Mesenchymal stem cell (in vitro differentiated cells and primary cell): ENCODE data around the gene BABAM2.
"Not testable (repeated sequence)": the region's sequence is repeated elsewhere in the genome, so short reads cannot be mapped to it uniquely, and the experiment has no call there.

ENCODE experiments used
- DNase-seq: peaks from one replicate; pipeline ENCODE4 v3.0.0-alpha.2; 2013
- H2AFZ ChIP-seq: one replicate; pipeline ENCODE4 v1.6.1; 2013; ENCODE audit warnings: low read depth, mild to moderate bottlenecking, control low read depth, inconsistent platforms, low read length, moderate library complexity
- H2AK5ac ChIP-seq: 2 replicates; pipeline ENCODE4 v1.6.1; 2013; ENCODE audit warnings: low read length, moderate library complexity, mild to moderate bottlenecking, inconsistent platforms; ENCODE audit not compliant: severe bottlenecking
- H2BK120ac ChIP-seq: one replicate; pipeline ENCODE4 v1.6.1; 2013; ENCODE audit warnings: low read depth, mild to moderate bottlenecking, inconsistent platforms, low read length, moderate library complexity
- H2BK12ac ChIP-seq, 2 experiments: one replicate each; pipeline ENCODE4 v1.6.1; 2013; ENCODE audit warnings: inconsistent platforms in 2 of 2, low read length in 2 of 2, mild to moderate bottlenecking in 2 of 2, moderate library complexity in 2 of 2, control low read depth in 1 of 2
- H2BK15ac ChIP-seq: one replicate; pipeline ENCODE4 v1.6.1; 2013; ENCODE audit warnings: mild to moderate bottlenecking, low read depth, inconsistent platforms; ENCODE audit not compliant: poor library complexity, severe bottlenecking
- H2BK5ac ChIP-seq: 2 replicates; pipeline ENCODE4 v1.6.1; 2013; ENCODE audit warnings: low read depth, mild to moderate bottlenecking, low read length, control low read depth, inconsistent platforms; ENCODE audit not compliant: poor library complexity, severe bottlenecking
- H3K14ac ChIP-seq, 2 experiments: one replicate each; pipeline ENCODE4 v1.6.1; 2013; ENCODE audit warnings: inconsistent platforms in 2 of 2, low read length in 2 of 2, control low read depth in 1 of 2, mild to moderate bottlenecking in 1 of 2, moderate library complexity in 1 of 2
- H3K18ac ChIP-seq, 2 experiments: one replicate each; pipeline ENCODE4 v1.6.1; 2013; ENCODE audit warnings: inconsistent platforms in 2 of 2, low read length in 2 of 2, control low read depth in 1 of 2, low read depth in 1 of 2, mild to moderate bottlenecking in 1 of 2
- H3K23ac ChIP-seq, 2 experiments: one replicate each; pipeline ENCODE4 v1.6.1; 2013; ENCODE audit warnings: inconsistent platforms in 2 of 2, low read length in 2 of 2, mild to moderate bottlenecking in 2 of 2, moderate library complexity in 2 of 2, control low read depth in 1 of 2
- H3K27ac ChIP-seq: 2 replicates; pipeline ENCODE4 v1.5.1; 2013; ENCODE audit warnings: mild to moderate bottlenecking, moderate library complexity, low read length, control low read depth, inconsistent platforms; ENCODE audit not compliant: poor library complexity, severe bottlenecking
- H3K27me3 ChIP-seq, 2 experiments: 2 replicates each; pipeline versions ENCODE4 v1.6.1 to v1.7.0; 2013; ENCODE audit warnings: low read length in 2 of 2, mild to moderate bottlenecking in 2 of 2, moderate library complexity in 2 of 2, control low read depth in 1 of 2, inconsistent platforms in 1 of 2; ENCODE audit not compliant: control insufficient read depth in 1 of 2, insufficient read depth in 1 of 2
- H3K36me3 ChIP-seq, 2 experiments: 2 replicates each; pipeline versions ENCODE4 v1.6.1 to v1.7.0; 2013; ENCODE audit warnings: low read length in 2 of 2, control low read depth in 1 of 2, inconsistent platforms in 1 of 2, low read depth in 1 of 2, mild to moderate bottlenecking in 1 of 2; ENCODE audit not compliant: insufficient read depth in 2 of 2, control insufficient read depth in 1 of 2
- H3K4ac ChIP-seq, 2 experiments: one replicate each; pipeline ENCODE4 v1.6.1; 2013; ENCODE audit warnings: inconsistent platforms in 2 of 2, low read length in 2 of 2, mild to moderate bottlenecking in 2 of 2, moderate library complexity in 2 of 2, control low read depth in 1 of 2, low read depth in 1 of 2
- H3K4me1 ChIP-seq: 2 replicates; pipeline ENCODE4 v1.6.1; 2013; ENCODE audit warnings: low read depth, low read length, control low read depth; ENCODE audit not compliant: control insufficient read depth, insufficient read depth
- H3K4me2 ChIP-seq: 2 replicates; pipeline ENCODE4 v1.6.1; 2013; ENCODE audit warnings: low read length, mild to moderate bottlenecking, inconsistent platforms; ENCODE audit not compliant: poor library complexity, severe bottlenecking
- H3K4me3 ChIP-seq, 2 experiments: 2 replicates each; pipeline versions ENCODE4 v1.5.1 to v1.7.0; 2013; ENCODE audit warnings: low read length in 2 of 2, mild to moderate bottlenecking in 2 of 2, control low read depth in 1 of 2, low read depth in 1 of 2; ENCODE audit not compliant: insufficient read depth in 1 of 2
- H3K79me1 ChIP-seq: replicated peaks from 2 replicates; pipeline ENCODE4 v1.6.1; 2013; ENCODE audit warnings: mild to moderate bottlenecking, control low read depth, low read length, inconsistent platforms; ENCODE audit not compliant: poor library complexity, severe bottlenecking
- H3K9ac ChIP-seq: 2 replicates; pipeline ENCODE4 v1.7.0; 2013; ENCODE audit warnings: mild to moderate bottlenecking, low read length, moderate library complexity
- H3K9me3 ChIP-seq: 2 replicates; pipeline ENCODE4 v1.7.0; 2013; ENCODE audit warnings: mild to moderate bottlenecking, low read length; ENCODE audit not compliant: control insufficient read depth
- H4K8ac ChIP-seq: one replicate; pipeline ENCODE4 v1.6.1; 2013; ENCODE audit warnings: inconsistent platforms, mild to moderate bottlenecking, low read length, moderate library complexity
- H4K91ac ChIP-seq: one replicate; pipeline ENCODE4 v1.6.1; 2013; ENCODE audit warnings: mild to moderate bottlenecking, low read length, inconsistent platforms
- WGBS: methylation state at CpG from one replicate; pipeline ENCODE4 v1.1.7; 2013; ENCODE audit warnings: mixed read lengths; 5-methylcytosine and 5-hydroxymethylcytosine counted together

Gene BABAM2

GRCh38 chr2:28332696-28333095, 442.2 kb downstream of the BABAM2 start:
- Histone ChIP-seq H3K4me3 (no peak overlapping the region), H4K8ac (no peak overlapping the region), H2AK5ac (no peak overlapping the region), H2BK5ac (no peak overlapping the region), H2AFZ (no peak overlapping the region), H3K27ac (no peak overlapping the region), H3K9me3 (no peaks in the 10 kb centered on the region), H4K91ac (no peak overlapping the region), H3K18ac (no peak overlapping the region), H3K4ac (no peak overlapping the region), H3K36me3 (peaks cover 0 to 14% of the 10 kb centered on the region in 2 experiments), H3K79me1 (peaks cover 1% of the 10 kb centered on the region), H2BK15ac (no peak overlapping the region), H3K4me1 (peaks cover 4% of the 10 kb centered on the region), H3K9ac (no peak overlapping the region), H3K14ac (no peak overlapping the region), H3K4me2 (no peak overlapping the region), H2BK12ac (no peak overlapping the region), H3K23ac (no peak overlapping the region), H2BK120ac (no peak overlapping the region), H3K27me3 (no peaks in the 10 kb centered on the region)
- 97% methylated on average over 8 of the region's 8 CpGs for WGBS
- no peak for DNase-seq

GRCh38 chr2:28333606-28334526, 443.3 kb downstream of the BABAM2 start:
- Histone ChIP-seq H3K14ac (no peak overlapping the region), H4K91ac (no peak overlapping the region), H3K79me1 (peaks cover 1% of the 10 kb centered on the region), H3K9ac (no peak overlapping the region), H2AFZ (no peak overlapping the region), H3K4me1 (peaks cover 10% of the 10 kb centered on the region), H3K4me2 (no peak overlapping the region), H3K27ac (no peak overlapping the region), H3K9me3 (no peaks in the 10 kb centered on the region), H3K4ac (no peak overlapping the region), H2AK5ac (no peak overlapping the region), H3K18ac (peak overlapping the region in 1 of 2 experiments; percentile 48), H2BK15ac (no peak overlapping the region), H3K4me3 (no peak overlapping the region), H3K23ac (no peak overlapping the region), H4K8ac (no peak overlapping the region), H2BK120ac (no peak overlapping the region), H2BK12ac (peak overlapping the region in 1 of 2 experiments; percentile 12), H2BK5ac (no peak overlapping the region), H3K36me3 (peaks cover 0 to 14% of the 10 kb centered on the region in 2 experiments), H3K27me3 (no peaks in the 10 kb centered on the region)
- DNase-seq, result no peak
- WGBS, result 90% methylated on average over 14 of the region's 15 CpGs

- DNase-seq, result no peak
- H3K4ac ChIP-seq, result no peak overlapping the region
- H2AFZ ChIP-seq, result no peak overlapping the region
- H2BK12ac ChIP-seq, result peak overlapping the region; percentile 1 to 12
- H3K9me3 ChIP-seq, result no peaks in the 10 kb centered on the region
- no peak overlapping the region for H3K23ac ChIP-seq
- no peak overlapping the region for H2BK15ac ChIP-seq
- peak overlapping the region in 1 of 2 experiments; percentile 51 for H3K14ac ChIP-seq
- H3K4me2 ChIP-seq, result no peak overlapping the region
- no peak overlapping the region for H2AK5ac ChIP-seq
- WGBS, result 91% methylated on average over 8 of the region's 8 CpGs
- H3K27me3 ChIP-seq, result no peaks in the 10 kb centered on the region
- H4K8ac ChIP-seq, result no peak overlapping the region
- peaks cover 1% of the 10 kb centered on the region for H3K79me1 ChIP-seq
- H3K4me3 ChIP-seq, result no peak overlapping the region
- H3K36me3 ChIP-seq, result peaks cover 3 to 16% of the 10 kb centered on the region in 2 experiments
- no peak overlapping the region for H2BK5ac ChIP-seq
- no peak overlapping the region for H3K27ac ChIP-seq
- H2BK120ac ChIP-seq, result no peak overlapping the region
- H3K18ac ChIP-seq, result no peak overlapping the region
- H3K4me1 ChIP-seq, result peaks cover 14% of the 10 kb centered on the region
- H4K91ac ChIP-seq, result no peak overlapping the region
- no peak overlapping the region for H3K9ac ChIP-seq
Measured at GRCh38 chr2:28334527-28334894, 444.0 kb downstream of the BABAM2 start.

- not testable (repeated sequence) for H3K4me3 ChIP-seq, DNase-seq, H3K9me3 ChIP-seq, H3K18ac ChIP-seq, H3K27ac ChIP-seq, H2BK15ac ChIP-seq, H3K79me1 ChIP-seq, H2BK5ac ChIP-seq, H3K27me3 ChIP-seq, H3K4me2 ChIP-seq, H4K91ac ChIP-seq, H3K23ac ChIP-seq, H3K14ac ChIP-seq, H2BK120ac ChIP-seq, H3K9ac ChIP-seq, H4K8ac ChIP-seq, H2AFZ ChIP-seq, H3K4ac ChIP-seq, H2AK5ac ChIP-seq
- H3K4me1 ChIP-seq, result peaks cover 16% of the 10 kb centered on the region
- H3K36me3 ChIP-seq, result peaks cover 7 to 17% of the 10 kb centered on the region in 2 experiments
- WGBS, result 96% methylated on average over 11 of the region's 11 CpGs
- H2BK12ac ChIP-seq, result peak overlapping the region in 1 of 2 experiments; percentile 17
Measured at GRCh38 chr2:28335265-28335664, 444.7 kb downstream of the BABAM2 start.
